ENCODE results near the gene PRKAG1.

Gene PRKAG1

GRCh38 chr12:49026678-49027480, 8.3 kb upstream of the PRKAG1 start:
- no peak for DNase-seq
- Histone ChIP-seq H3K27me3 (replicated peaks) (no peaks in the 10 kb centered on the region), H3K27ac (no peak overlapping the region), H3K4me3 (ENCODE audit: low read depth, low read length) (no peak overlapping the region), H3K36me3 (replicated peaks) (peaks cover 74% of the 10 kb centered on the region)
- in situ Hi-C loops (cut with HindIII; ENCODE audit: low pct_ligation_motif_present, low sequenced_read_pairs): no loop called here
- TF ChIP-seq CTCF (IDR thresholded peaks at IDR 0.05; ENCODE audit: low read depth, low read length, missing control alignments): no peak

GRCh38 chr12:49026101-49026500, 7.5 kb upstream of the PRKAG1 start:
- Histone ChIP-seq H3K4me3 (ENCODE audit: low read depth, low read length) (no peak overlapping the region), H3K27me3 (replicated peaks) (no peaks in the 10 kb centered on the region), H3K27ac (no peak overlapping the region), H3K36me3 (replicated peaks) (peaks cover 73% of the 10 kb centered on the region)
- in situ Hi-C loops (cut with HindIII; ENCODE audit: low pct_ligation_motif_present, low sequenced_read_pairs): no loop called here
- no peak for TF ChIP-seq CTCF (IDR thresholded peaks at IDR 0.05; ENCODE audit: low read depth, low read length, missing control alignments)
- no peak for DNase-seq

- TF ChIP-seq CTCF (IDR thresholded peaks at IDR 0.05; ENCODE audit: low read depth, low read length, missing control alignments): no peak
- in situ Hi-C loops (cut with HindIII; ENCODE audit: low pct_ligation_motif_present, low sequenced_read_pairs): no loop called here
- H3K4me3 ChIP-seq (ENCODE audit: low read depth, low read length): no peak overlapping the region
- H3K36me3 ChIP-seq (replicated peaks): peaks cover 70% of the 10 kb centered on the region
- no peak for DNase-seq
- no peaks in the 10 kb centered on the region for H3K27me3 ChIP-seq (replicated peaks)
- no peak overlapping the region for H3K27ac ChIP-seq
Observed at GRCh38 chr12:49025463-49025862, 6.9 kb upstream of the PRKAG1 start.

GRCh38 chr12:49024543-49024942, 6.0 kb upstream of the PRKAG1 start:
- Histone ChIP-seq H3K27ac (no peak overlapping the region), H3K27me3 (replicated peaks) (no peaks in the 10 kb centered on the region), H3K4me3 (ENCODE audit: low read depth, low read length) (no peak overlapping the region), H3K36me3 (replicated peaks) (peaks cover 65% of the 10 kb centered on the region)
- in situ Hi-C loops (cut with HindIII; ENCODE audit: low pct_ligation_motif_present, low sequenced_read_pairs): no loop called here
- TF ChIP-seq CTCF (IDR thresholded peaks at IDR 0.05; ENCODE audit: low read depth, low read length, missing control alignments): no peak
- no peak for DNase-seq

GRCh38 chr12:49023812-49024211, 5.2 kb upstream of the PRKAG1 start:
- Histone ChIP-seq H3K4me3 (ENCODE audit: low read depth, low read length) (no peak overlapping the region), H3K27me3 (replicated peaks) (no peaks in the 10 kb centered on the region), H3K36me3 (replicated peaks) (peaks cover 59% of the 10 kb centered on the region), H3K27ac (no peak overlapping the region)
- DNase-seq: no peak
- in situ Hi-C loops (cut with HindIII; ENCODE audit: low pct_ligation_motif_present, low sequenced_read_pairs): no loop called here
- no peak for TF ChIP-seq CTCF (IDR thresholded peaks at IDR 0.05; ENCODE audit: low read depth, low read length, missing control alignments)
